GM18519 (cell line): Measurements from ENCODE around the gene CXCL3.
"Not testable (repeated sequence)": the region's sequence is repeated elsewhere in the genome, so short reads cannot be mapped to it uniquely, and the experiment has no call there.

ENCODE experiments used
- ATAC-seq: cut with Tn5 transposase; IDR thresholded peaks from one replicate; pipeline ENCODE4 v1.9.1; 2021; ENCODE audit warnings: mild to moderate bottlenecking, moderate library complexity; ENCODE audit not compliant: unreplicated experiment, low FRiP score

The CXCL3 gene

DNA sequence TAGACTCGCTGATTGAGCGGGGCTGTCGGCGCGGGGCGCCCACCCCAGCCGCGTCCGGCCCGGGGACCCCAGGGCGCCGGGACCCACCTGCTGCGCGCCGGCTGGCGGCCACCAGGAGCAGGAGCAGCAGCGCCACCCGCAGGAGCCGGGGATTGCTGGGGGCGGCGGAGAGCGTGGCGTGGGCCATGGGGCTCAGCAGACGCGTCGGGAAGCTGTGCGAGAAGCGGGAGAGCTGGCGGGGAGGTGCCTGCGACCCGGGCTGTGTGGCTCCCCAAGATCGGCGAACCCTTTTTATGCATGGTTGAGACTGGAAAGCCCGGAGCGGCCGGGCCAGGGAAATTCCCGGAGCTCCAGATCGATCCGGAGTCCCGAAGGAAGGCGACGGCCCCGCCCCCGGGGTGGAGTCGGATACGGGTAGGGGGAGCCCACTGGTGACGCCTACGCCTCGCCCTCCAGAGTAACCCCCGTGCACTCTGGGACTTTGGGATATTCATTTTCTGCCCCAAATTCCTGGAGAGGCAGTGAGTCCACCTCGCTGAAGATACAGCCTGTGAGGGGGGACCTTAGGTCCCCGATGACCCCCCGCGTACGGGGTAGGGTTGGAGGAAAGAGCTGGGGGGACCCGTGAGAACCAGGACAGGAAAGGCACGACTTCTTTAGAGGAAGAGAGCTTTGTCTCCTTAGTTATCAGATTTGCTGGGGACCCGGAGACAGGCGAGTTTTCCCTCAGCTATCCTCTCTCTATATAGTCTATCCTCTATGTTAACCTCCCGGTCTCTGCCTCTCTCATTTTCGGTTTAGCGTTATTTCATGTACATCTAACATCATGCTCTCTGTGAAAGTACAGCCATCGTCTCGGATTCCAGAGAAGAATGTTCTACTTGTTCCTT, at the start of gene CXCL3:
TSS of gene CXCL3 (minus strand) at position 265 of the 890 bp plus-strand sequence. CDS start at position 187, 78 bp downstream.
- peak; percentile 53 for ATAC-seq

DNA sequence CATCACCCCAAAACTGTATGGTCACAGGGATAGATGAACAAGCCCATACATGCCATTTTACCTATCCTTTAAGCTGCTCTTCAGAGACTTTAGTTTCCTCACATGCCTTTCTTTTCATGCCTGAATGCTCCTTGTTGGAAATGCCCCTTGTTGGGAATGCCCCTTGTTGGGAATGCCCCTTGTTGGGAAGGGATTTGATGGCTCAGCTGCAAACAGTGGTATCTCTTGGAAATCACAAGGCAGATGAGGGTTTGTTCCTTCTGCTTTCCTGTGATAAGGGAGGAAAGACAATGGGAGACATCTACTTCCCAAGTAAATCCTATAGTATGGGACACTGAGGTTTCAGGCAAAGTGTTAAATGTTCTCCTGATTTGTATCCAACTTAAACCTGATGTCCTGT, 49.0 kb upstream of the CXCL3 start:
- no peak for ATAC-seq

DNA sequence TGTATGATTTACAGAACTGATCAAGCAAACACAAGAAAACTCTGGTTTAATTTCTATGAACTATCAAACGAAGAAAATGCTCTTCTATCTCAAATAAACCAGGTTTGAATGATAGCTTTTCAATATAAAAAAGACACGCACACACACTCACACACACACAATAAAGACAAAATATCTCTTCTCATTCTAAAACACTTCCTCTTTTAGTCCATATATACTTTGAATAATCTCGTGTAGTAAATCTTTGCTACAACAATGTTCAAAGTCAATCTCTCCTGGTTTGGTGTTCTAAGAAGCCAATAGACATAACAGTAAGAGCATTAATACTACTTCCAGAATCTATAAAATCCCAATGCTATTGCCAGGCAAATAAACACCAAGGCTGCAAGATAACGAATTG, 47.2 kb upstream of the CXCL3 start:
- no peak for ATAC-seq

DNA sequence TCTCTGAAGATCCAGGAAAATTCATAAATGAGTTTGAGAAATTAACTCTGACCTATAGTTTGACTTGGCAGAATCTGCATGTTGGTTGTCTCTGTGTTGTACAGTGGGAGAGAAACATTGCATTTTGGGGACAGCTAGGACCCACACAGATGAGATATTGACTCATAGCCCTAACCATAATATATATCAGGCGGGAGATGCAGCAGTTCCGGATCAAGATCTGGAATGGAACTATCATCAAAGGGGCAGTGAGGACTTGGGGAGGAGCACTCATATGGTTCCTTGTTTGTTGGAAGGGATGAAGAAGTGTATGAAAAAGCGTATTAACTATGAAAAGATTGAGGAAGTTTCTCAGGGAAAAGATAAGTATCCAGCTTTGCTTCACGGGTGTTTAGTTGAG, 46.5 kb upstream of the CXCL3 start:
- ATAC-seq, result no peak

DNA sequence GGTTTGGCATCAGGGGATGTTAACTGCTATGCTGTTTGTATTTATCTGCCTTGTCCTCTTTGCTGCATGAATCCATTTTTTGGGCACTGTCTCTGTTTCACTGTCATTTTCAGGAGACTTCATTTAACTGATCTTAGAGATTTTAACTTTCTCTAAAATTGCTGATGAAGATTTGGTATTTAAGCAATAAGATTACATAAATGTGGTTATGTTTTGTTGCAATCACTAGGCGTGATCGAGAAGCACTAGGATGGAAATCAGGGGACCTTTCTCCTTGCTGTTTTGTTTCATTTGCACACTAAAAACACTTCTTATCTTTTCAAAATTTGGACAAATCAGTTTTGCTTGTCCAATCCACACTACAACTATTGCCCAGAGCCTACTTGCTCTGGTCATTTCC, 45.1 kb upstream of the CXCL3 start:
- no peak for ATAC-seq

DNA sequence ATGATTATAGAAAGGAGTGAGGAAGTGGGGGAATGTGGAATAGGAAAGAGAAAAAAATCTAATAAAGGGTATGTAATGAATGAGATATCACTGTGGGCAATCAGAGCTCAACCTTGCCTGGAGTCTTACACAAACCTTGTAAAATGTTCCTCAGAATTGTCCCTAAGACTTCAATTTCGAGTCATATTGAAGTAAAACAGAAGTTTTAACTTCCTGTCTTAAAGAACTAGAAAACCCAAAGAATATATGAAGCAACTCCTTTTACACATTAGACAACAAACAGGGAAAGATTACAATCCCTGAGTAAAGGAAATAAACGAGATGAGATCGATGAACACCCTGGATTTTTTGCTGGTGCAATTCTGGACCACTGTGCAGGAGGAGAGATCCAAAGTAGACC, 42.5 kb upstream of the CXCL3 start:
- ATAC-seq, result no peak

DNA sequence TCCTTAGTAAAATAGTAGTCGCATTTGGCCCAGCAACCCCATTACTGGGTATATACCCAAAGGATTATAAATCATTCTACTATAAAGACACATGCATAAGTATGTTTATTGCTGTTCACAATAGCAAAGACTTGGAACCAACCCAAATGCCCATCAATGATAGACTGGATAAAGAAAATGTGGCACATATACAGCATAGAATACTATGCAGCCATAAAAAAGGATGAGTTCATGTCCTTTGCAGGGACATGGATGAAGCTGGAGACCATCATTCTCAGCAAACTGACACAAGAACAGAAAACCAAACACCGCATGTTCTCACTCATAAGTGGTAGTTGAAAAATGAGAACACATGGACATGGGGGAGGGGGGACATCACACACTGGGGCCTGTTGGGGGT, 41.9 kb upstream of the CXCL3 start:
- ATAC-seq, result not testable (repeated sequence)

DNA sequence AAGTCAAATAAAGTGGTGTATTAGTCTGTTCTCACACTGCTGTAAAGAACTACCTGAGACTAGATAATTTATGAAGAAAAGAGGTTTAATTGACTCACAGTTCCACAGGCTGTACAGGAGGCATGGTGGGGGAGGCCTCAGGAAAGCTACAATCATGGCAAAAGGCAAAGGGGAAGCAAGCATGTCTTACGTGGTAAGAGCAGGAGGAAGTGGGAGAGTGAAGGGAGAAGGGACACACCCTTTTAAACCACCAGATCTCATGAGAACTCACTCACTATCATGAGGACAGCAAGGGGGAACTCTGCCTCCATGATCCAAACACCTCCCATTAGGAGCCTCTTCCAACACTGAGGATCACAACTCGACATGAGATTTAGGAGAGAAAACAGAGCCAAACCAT, 40.5 kb upstream of the CXCL3 start:
- ATAC-seq, result not testable (repeated sequence)

DNA sequence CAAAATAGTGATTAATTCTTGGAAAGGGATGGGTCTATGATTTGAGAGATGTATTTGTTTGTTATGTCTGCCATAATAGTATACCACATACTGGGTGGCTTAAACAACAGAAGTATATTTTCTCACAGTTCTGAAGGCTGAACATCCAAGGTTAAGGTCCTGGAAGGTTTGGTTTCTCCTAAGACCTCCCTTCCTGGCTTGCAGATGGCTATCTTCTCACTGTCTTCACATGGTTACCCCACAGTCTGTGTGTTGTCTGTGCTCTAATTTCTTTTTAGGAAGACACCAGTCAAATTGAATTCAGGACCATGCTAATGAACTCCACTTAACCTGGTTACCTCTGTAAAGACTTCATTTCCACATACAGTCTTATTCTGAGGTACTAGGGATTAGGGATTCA, 34.9 kb upstream of the CXCL3 start:
- no peak for ATAC-seq

DNA sequence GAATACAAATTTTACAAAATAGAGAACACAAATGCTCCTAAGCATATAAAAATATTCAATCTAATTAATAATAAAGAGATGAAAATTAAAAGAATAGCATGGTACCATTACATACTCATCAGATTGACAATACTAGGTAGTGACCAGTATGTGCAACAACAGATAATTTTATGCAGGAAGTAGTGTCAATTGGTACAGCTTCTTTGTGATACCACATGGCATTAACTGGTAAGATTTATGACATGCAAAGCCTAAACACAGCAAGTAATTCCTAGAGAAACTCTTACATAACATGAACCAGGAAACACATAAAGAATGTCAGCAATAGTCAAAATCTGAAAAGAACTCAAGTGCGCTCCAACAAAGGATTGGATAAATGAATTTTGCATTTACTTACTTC, 34.2 kb upstream of the CXCL3 start:
- no peak for ATAC-seq

DNA sequence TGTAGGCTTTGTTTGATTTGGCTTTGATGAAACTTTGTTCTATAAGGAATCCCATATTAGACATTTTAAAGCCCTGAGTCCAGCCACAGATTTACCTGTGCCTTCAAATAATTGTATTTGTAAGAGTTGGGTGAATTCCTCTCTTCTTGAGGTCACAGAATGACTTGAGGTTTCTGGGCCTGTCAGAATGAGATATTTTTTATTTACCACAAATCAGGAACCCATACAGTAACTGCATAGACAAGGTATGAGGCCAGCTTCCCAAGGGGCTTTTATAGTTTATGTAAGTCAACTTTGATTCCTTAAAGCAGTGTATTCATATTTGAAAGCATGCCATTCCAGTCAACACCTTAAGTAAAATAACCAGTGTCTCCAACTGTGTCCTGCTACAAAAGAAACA, 29.1 kb upstream of the CXCL3 start:
- ATAC-seq, result no peak

DNA sequence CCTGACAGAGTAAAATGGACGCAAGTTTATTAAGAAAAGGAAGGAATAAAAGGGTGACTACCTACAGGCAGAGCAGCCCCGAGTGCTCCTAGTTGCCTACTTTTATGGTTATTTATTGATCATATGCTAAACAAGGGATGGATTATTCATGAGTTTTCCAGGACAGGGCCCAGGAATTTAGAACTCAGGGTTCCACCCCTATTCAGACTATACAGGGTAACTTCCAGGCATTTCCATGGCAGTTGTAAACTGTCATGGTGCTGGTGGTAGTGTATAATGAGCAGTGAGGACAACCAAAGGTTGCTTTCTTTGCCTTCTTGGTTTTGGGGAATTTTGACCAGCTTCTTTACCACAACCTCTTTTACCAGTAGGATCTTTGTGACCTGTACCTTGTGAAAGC, 27.7 kb upstream of the CXCL3 start:
- no peak for ATAC-seq

DNA sequence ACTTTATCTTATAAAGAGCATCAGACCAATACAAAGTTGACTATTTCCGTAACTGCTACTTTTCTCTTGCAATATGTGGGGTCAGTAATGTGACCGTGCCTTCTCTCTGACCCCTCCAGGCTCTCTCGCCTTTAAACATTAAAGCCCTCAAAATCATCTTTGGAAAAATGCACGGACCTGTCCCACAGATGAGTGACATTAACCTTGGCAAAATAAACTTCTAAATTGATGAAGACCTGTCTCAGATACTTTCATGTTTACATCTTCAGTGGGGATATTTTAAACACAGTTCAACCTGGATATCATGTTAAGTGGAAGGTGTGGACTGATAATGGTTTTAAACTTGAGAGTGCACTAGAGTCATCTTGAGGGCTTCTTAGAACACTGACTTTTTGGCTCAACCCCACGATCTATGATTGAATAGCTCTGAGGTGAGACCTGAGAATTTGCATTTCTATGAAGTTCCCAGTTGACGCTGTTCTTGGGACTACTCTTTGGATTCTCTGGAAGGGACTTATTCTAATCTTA, 26.7 kb upstream of the CXCL3 start:
- no peak for ATAC-seq

DNA sequence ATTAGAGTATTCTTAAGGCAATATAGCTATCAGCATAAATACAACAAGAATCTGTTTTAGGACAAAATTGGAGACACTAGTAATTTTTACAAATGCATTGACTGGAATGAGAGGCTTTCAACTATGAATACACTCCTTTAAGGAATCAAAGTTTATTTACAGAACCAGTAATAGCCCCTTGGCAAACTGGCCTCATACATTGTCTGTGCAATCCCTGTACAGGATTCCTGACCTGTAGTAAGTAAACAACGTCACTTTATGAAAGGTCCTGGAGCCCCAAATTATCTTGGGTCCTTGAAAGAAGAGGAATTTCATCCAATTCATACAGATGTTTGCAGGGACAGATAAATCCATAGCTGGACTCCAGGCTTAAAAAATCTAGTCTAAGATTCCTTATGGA, 25.4 kb upstream of the CXCL3 start:
- no peak for ATAC-seq

DNA sequence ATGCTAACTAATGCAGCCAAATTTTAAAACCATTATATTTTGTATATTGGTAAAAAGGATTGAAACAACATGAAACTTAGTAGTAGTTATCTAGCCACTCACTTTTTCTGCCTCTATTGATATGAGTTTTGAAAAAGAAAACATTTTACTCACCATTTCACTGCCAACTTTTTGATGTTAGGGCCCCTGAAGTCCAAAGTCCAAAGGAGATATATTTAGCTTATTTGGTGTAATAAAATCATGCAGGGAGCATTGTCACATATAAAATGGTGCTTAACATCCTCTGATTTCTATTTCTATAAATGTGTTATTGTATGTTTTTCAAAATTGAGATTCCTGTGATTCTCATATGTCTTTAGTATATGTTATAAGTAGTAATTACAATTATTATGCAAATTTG, 24.5 kb upstream of the CXCL3 start:
- no peak for ATAC-seq

DNA sequence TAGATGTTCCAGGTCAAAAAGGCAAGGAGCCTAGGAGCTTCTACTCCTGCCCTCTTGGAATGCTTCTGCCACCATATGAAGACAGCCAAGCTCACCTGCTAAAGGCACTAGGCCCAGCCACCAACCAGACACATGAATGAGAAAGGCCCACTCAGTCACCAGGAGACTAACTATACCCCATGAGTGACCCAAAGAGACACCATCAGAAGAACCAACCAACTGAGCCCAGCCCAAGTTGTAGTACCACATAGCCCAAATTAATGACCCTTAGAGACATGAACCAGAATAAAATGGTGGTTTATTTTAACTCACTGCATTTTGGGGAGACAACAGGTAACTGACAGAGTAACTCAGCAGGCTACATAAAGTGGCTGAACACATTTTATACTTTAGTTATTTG, 22.9 kb upstream of the CXCL3 start:
- ATAC-seq, result no peak

DNA sequence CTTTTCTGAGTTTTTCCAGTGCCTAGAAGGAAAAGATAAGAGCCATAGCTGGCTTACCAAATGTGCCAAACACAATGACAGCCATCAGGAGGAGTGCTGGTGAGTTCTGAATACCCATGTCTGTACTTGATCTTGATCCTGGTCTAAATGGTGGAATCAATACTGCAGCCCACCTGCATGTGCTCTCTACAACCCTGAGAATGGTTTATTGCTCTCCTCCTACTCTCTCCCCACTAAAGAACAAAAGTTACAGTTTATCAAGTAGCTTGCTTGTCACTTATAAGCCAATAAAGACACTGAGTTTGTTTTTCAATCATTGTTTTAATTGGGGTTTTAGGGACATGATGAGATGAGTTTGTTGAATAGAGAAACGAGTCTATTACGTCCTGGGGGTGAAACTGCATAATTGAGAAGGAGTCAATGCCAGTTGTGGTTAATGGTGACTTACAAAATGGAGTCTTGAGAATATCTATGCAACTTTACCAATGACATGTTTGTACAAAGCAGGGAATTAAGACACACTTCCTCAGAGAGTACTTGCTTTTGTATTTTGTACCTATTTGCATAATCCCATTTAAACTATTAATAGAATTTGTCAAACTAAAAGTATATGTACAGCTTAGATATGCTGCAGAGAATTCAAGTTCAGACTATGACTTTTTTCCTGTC, 20.8 kb upstream of the CXCL3 start:
- no peak for ATAC-seq

DNA sequence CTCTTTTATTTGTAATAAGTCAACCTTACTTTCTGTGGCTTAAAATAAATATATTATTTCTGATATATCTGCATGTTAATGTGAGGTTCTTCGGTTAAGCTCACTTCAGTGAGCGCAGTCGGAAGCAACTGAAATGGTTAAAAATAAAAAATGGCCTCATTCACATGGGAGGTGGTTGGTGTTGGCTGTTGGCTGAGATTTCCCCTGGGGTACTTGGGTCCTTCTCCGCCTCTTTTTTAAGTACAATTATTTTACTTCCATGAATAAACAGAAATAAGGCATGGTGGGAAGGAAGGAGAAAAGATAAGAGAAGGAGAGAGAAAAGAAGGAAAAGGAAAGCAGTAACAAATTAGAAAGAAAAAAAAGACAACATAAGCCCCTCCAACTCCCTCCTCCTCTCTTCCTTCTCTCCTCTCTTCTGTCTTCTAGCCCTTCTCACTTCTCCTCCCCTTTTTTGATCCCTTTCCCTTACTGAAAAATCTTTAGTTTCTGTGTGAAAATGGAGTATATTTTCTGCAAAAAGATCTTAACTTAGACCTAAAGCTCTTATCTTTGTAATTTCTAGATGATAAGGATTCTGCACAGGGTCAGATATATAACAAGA, 19.7 kb upstream of the CXCL3 start:
- ATAC-seq, result no peak

DNA sequence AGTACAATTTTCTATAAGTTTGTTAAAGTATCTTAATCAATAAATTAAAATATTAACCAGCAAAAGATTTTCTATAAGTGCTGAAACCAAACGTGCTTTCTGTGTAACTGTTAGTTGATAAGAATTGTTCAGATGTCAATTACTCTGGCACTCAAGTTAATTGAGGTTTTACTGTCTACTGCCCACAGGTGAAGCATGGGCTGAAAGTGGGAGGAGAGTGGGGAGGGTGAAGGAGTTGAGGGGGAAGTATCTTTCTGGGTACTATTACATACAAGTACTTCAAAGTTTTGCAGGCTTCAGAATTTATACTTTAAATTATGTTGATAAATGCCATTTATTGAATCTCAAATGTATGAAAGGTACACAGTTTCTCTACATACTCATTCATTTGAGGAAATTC, 19.1 kb upstream of the CXCL3 start:
- no peak for ATAC-seq

DNA sequence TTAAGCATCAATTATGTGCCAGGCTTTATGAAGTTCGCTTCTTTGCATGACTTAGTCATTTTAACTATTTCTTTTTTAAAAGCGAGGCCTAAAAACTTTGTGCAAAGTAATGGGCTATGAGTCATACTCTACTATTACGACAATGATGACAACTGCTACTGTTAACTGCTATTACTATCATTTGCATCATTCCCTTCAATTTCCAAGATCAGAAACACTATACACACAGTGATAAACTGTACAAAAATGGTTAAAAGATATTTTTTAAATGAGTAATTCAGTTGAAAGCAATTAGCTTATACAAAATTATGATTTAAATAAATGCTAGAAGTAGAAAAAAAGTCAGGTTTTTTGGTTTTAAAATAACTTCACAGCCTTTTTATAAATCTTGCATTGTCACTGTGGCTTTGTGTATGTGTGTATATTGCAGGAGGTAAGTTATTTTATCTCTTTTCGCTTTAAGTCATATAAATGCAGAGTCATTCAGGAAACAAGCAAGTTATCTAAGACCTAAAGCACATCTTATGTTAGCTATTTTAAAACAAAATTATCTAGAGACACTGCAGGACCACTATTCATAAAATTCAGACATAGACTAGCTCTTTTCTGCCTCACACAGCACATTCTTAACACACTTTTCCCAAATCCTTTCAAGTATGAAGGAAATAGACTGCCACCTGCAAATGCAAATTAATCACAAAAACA, 18.5 kb upstream of the CXCL3 start:
- ATAC-seq, result no peak
